HG03159 (cell line): Measurements from ENCODE around the gene AFTPH.
A peak's percentile ranks its signal among the peaks of the same experiment; 100 is the strongest.

Source experiments
- ATAC-seq: cut with Tn5 transposase; IDR thresholded peaks from one replicate; pipeline ENCODE4 v1.9.1; 2021; ENCODE audit warnings: mild to moderate bottlenecking, moderate library complexity; ENCODE audit not compliant: unreplicated experiment

AFTPH gene

DNA sequence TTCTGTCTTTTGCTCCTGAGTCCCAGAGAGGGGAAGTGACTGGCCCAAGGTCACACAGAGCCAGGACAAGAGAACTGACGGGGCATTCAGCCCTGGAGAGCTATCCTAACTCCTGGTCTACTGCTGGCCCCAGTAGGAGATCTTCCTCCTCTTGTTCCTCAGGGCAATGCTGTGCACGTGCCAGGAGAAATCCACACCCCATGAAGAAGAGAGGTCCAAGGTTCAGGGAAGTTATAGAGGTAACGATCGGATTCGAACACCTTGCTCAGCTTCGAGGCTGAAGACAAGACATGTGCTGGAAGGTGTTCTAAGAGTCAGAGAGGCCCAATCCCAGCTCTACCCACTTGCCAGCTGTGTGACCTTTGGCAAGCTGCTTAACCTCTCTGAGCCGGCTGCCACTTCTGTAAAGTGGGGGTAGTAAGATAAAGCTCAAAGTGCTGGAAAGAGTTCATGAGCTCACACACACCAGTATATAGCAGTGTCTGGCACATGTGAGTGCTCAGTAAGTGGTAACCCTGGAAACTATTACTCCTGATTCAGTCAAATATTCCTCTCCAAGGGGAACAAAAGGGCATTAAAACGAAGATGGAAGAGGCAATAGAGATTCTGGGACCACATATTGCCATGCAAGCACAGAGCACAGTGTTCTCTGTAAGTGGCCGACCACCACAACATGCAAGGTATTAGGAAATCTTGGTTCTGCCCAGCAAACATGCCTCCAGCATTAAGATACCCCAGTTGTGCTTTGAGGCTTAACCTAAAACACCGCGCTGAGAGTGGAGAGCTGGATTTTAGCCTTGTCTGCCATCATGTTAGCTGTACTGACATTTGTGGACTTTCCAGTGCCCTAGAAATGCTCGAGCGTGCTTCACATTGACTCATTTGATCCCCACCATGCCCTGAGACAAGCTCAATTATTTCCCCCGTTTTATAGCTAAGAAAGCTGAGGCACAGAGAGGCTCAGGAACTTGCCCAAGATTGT is 104.0 kb downstream of the AFTPH start:
- ATAC-seq, result no peak

DNA sequence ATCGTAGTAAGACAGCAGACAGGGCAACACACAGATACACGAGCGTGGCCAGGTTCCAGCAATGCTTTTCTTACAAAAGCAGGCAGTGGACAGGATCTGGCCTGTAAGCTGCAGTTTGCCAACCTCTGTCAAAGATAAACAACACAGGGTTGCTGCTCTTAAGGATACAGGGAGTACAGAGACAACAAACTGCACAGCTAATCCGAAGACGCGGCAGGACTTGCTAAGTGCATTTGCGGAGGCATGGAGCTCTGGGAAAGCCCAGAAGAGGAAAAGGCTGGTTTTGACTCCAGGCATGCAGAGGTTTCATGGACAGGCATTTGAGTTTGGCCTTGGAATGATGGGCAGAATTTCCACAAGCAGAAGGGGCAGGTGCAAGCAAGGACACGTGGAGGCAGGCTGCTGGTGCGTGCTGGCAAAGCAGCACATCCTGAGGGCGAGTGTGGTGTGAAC is 105.2 kb downstream of the AFTPH start:
- ATAC-seq, result no peak

DNA sequence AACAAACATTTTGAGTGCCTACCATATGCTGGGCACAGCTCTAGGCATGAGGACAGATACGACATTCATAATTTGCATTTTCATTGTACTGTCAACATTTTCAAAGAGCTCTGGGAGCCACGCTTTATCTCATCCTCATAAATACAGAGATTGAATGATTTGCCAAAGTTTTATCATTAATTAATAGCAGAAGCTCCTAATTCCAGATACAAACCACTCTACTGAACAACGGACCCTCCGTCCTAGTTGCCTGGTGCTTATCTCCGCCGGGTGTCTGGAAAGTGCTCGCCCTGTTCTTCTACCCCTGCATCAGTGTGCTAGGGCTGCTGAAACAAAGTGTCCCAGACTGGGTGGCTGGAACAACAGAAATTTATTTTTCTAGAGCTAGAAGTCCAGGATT is 105.7 kb downstream of the AFTPH start:
- no peak for ATAC-seq

DNA sequence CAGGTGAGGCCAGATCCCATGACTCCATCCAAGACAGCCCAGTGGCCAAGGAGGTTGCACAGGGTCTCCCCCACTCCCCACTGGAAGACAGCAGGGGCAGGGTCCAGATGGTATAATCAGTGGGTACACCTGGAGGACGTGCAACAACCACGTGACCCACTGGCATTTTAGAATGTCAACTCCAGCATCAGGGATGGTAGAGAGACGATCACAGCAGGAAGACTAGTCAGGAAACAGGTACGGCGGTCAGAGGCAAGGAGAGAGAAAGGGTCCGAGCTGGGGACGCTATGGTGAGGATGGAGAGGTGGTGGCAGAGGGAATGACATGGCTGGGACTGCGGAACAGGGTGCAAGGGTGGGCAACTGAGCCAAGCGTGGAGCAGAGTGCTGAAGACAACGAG is 106.6 kb downstream of the AFTPH start:
- ATAC-seq, result no peak

DNA sequence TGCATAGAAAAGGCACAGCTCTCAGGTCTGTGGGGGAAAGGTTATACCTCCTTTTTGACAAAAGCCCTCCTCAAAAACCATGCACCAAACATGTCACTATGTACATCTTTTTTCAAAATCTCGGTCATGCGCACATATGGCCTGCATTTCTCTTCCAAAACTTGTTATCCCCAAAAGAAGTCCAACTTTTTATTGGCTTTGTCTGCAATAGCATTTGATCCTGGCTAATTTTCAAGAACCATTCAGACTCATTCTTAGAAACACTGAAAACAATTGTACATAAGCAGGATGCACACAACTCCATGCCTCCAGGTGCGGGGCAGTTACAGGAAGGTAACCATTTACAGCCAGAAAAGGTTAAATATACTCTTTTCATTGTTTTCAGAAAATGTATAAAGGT is 107.6 kb downstream of the AFTPH start:
- no peak for ATAC-seq

DNA sequence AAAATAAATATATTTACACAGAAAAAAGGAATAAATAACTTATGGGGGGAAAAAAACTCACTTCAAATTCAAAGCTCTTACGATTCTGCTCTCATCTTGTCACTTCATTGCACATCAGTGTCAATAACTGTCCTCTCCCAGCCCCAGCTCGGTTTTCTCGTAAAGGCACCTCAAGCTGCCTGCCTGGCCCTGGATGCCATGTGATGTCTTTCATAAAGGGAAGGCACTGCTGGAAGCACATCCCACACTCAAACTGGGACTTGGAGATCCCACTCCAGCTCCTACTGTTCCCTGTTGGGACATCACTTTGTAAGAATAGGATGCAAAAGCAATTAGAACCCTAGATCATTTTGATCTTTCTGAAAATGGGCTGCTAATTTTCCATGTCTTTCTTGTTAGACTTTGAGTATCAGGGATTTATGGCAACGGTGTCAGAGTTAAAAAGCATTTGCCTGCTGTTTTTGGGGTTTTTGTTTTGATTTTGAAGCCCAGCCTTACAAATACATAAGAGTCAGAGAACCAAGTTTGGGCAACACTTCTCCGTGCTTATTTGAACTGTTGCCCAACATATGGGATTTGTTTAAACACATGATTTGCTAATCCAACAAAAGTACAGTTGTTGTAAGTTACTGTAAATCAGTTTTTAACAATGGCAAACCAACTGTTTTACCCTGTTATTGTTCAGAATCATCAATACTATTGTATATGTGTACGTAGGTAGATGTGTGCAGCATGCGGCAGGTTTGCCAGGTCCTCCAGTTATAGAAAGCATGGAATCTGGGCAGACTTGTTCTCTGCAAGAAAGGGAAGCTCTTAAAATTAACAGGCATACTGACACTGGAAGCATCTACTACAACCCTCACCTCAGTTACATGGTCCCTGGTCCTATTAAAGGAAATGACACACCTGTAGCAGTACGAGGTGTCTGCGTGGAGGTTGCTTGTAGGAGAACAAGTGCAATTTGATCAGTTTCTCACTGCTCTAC is 109.0 kb downstream of the AFTPH start:
- ATAC-seq, result no peak

DNA sequence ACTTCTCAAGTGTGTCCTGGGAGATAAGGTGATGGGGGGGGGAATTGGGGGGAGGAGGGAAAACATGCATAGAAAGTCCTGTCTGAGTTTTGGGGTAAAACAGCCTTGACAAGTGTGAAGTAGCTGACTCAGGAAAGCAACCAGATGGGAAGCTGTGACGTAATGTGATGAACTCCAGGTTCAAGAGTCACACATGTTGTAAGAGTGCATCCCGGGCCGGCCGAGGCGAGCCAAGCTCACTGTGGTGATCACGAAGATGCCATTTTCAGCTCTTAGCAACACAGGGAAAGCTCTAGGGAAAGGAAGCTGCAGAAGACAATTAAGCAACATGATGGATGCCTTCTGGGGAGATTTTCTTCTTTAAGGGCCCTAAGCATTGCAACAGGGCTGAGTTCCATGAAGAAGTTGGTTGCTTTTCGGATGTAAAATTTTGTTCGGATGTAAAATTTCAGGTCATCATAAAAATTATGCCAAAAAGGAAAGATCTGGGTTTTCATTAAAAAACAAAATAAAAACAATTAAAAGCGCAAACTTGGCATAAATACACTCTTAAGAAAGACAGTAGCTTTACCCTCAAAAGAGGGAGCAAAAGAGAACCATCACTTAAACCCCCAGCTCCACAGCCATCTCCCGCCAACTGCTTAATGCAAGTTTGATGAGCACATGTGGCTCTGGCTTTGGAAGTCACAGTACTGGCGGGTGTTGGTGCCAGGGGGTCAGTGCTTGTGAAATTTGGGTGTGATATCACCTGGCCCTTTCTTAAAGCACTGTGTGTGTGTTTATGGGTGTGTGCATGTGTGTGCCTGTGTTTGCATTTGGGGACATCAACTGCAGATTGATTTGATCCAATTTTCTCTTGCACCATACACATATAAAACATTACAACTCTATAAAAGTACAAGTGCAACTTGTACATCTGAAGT is 110.5 kb downstream of the AFTPH start:
- no peak for ATAC-seq

DNA sequence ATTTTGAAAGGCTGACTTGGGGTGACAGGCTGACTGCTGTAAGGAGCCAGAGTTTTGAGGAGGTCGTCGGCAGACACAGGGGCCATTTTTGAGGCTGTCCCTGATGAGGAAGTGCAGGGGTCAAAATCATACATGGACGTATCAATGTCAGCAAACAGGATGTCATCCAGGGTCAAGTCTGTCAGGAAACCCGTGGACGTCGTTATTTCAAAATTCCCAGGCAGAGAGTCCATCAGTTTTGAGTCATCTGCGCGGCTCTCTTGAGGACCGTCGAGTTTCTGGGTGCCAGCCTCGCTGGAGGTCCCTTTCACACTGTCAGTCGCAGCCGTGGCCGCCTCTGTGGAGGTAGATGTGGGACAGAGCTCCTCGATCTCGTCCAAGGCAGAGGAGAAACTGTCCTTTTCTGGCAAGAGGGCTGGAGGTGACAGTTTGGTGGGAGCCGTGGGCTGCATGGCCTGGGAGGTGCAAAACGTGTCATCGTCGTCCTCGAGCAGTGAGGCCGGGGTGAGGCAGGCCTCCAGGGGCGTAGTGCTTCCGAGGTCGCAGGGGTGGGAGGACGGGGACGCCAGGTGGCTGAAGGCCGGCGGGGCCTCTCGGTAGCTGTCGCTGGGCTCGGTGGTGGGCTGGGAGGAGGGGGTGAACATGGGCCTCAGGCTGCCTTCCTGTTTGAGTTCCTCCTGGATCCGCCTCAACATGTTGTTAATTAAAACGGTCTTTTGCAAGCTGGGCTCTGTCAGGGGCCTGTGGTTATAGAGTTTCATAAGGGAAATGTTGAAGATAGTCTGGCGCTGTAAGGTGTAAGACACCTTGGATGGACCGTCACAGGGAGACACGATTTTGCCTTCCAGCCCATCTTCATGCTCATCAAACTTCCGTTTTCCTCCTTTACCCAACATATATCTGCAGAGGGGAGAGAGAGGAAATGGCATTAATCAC is 112.1 kb downstream of the AFTPH start:
- ATAC-seq, result peak; percentile 56

DNA sequence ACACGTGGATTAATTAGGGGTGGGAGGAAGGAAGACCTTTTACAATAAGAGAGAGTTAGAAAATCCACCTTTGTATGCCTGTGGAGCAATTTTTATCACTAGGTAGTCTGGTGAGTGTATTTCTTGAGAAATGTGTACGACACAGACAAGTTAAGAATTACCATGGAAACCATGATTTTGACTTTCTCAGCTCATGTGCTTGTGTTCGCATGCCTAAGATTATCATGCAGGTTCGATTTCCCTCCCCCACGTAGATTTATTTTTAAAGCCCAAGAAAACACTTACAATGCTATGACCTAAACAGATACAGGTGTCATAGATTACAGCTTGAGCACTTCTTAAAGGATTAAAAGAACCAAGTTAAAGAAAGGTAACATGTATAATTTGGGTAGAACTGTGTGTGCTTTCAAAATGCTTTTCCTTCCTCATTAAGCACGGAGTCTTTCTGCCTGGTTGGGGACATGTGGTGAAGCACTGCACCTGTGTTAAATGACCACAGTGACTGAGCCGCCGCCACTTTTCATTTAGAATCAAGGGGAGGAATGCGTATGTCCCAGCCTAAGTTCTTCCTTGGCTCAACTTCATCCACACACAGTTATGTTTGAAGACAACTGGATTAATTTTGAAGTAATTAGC is 113.0 kb downstream of the AFTPH start:
- peak; percentile 53 for ATAC-seq

DNA sequence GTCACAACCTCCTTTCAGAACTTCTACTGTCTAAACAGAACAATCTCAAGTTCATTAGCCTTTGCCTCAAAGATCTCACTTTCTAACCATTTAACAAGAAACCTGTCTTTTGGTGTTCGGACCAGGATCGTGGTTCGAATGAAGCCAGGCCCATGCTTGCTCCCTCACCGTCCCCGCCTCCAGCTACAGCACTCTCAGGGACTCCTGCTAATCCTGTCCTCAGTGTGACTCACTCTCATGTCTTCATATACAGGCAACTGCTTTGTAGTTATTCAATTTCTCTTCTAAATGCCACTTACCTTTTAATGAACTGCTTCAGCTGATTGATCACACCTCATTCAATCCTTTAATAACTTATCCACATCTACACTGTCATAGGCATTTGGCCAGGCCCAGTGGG is 113.8 kb downstream of the AFTPH start:
- no peak for ATAC-seq

DNA sequence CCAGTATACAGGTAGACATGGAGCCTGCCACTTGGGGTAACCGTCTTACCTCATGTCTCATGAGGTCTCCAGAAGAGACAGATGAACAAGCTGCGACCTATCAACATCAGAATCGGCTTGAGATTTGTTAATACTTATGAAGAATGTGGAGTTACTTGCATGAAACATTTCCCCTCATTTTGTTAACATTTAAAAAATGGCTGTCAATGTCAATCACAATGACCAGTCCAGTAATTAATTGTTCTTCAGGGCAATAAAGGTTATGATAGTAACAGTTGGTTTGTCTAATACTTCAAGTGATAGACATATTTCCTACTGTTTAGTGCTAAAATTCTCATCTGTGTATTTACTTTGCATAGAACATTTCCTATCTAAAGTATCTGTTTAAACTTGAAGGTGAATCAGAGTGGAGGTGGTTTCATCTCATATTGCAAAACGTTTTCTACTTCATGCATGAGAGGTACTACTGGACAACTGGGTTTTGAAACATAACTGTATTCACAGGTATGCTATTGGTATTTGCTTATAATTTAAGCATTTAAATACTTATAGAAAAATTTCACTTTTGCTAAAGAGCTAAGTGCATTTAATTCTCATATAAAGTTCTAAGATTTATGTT is 114.5 kb downstream of the AFTPH start:
- no peak for ATAC-seq

DNA sequence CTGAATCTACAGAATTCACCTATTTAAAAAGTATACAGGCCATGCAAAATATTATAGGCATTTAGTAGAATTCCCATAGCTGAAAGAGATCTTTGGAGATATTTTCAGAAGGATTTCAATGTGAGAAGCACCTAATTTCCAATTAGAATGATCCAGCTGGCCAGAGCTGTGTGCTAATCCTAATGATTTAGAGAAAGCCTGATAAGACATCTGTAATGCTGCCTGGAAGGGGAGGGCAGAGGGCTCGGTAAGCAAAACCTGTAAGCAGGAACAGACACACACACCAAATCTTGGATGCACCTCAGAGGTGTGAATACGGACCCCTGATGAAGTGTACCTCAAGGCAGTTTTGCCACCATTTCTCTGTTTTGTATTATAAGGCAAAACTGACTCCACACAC is 115.6 kb downstream of the AFTPH start:
- ATAC-seq, result no peak

DNA sequence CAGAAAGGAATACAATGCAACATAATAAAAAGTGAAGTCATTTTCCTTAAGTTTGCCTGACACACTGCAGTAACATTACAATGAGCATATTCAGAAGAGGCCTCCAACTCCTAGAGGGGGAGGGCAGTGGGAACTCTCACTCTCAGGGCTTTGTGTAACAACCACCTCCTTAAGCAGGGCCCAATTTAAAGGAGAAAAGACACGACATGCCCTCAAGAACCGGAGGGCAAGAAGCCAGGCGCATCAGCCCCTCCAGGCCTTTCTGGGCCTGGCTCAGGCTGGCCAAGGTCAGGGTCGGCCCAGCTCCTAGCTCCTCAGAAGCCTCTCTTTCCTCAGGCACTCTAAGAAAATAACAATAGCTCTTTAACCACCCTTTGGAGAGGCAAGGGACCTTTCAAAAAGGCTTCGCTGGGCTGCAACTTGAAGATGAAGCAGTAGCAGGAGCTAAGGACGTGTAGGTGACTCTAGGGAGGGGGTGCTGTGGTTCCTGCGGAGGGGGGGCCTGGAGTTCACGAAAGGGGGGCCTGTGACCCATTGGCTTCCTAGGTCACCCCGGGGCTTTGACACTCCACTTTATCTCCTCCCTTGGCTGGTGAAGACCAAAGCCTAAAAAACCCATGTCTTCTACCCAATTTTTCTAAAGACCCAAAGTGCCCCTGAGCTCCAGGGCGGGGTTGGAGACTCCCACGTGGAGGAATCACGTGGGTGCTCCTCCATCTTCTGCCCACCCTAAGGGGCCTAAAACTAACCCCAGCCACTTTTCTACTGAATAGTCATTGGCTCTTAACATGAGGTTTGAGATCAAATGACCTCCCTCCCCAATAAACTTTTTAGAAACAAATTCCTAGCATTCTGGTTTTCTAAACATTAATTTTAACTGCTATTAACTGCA is 116.3 kb downstream of the AFTPH start:
- ATAC-seq, result no peak

DNA sequence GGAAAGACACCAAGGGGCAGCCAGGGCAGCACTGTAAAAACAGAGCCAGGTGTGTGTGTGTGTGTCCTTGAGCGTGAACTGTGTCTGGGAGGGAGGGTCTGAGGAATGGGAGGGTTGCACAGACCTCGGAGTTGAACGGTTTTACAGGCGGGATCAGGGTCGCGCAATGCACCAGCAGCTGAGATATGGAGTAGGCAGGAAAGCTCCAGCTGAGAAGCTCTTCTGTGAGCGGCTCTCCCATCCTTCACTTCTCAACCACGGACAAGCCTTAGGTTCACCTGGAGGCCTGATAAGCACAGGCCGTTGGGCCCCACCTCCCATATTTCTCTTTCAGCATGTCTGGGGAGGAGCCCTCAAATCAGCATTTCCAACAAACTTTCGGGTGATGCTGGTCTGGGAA is 117.5 kb downstream of the AFTPH start:
- no peak for ATAC-seq
